Suprapubic skin (tissue), 4 donors: ENCODE measurements around the gene GMDS.

ENCODE experiments used
- EP300 ChIP-seq: sonication (generic); formaldehyde crosslinking; IDR thresholded peaks from one replicate; pipeline ENCODE4 v1.6.1; 2017; ENCODE audit warnings: antibody characterized with exemption
- POLR2A ChIP-seq, 2 donors: fragments of 450-650 bp; IDR thresholded peaks; one replicate each; pipeline ENCODE4 v1.6.1; 2017; ENCODE audit warnings: antibody characterized with exemption in 2 of 2, mild to moderate bottlenecking in 2 of 2, moderate library complexity in 2 of 2
- POLR2AphosphoS5 ChIP-seq, 3 donors: sonication (generic); formaldehyde crosslinking; IDR thresholded peaks; one replicate each; pipeline ENCODE4 v1.6.1; 2017; ENCODE audit warnings: antibody characterized with exemption in 3 of 3
- TF ChIP-seq, protein P1 (sequence below), 2 donors: fragments of 200-600 bp in 1 of 2; fragments of 450-650 bp in 1 of 2; sonication (generic) in 1 of 2; IDR thresholded peaks; one replicate each; pipeline ENCODE4 v1.5.1; 2016 to 2019; ENCODE audit warnings: antibody characterized with exemption in 2 of 2, mild to moderate bottlenecking in 1 of 2, moderate library complexity in 1 of 2

DNA sequence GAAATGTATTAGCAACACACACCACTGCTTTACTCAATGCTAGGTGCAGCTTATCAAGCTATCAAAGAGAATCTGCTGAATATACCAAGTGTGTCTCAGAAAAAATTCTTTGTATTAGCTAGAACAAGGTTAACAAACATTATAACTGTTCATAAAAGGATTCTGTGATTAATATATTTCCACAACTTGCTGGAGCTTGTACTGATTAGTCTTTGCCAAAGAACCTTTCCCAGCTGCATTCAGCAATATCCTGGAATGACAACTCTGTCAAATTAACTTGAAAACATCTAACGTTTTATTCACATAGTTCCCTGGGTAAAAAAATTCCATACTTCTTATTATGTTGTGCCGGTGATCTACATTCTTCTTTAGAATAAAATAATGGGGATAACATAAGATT lies 383.0 kb downstream of the GMDS start:
- no peak for TF ChIP-seq EP300
- TF ChIP-seq, protein P1, sequence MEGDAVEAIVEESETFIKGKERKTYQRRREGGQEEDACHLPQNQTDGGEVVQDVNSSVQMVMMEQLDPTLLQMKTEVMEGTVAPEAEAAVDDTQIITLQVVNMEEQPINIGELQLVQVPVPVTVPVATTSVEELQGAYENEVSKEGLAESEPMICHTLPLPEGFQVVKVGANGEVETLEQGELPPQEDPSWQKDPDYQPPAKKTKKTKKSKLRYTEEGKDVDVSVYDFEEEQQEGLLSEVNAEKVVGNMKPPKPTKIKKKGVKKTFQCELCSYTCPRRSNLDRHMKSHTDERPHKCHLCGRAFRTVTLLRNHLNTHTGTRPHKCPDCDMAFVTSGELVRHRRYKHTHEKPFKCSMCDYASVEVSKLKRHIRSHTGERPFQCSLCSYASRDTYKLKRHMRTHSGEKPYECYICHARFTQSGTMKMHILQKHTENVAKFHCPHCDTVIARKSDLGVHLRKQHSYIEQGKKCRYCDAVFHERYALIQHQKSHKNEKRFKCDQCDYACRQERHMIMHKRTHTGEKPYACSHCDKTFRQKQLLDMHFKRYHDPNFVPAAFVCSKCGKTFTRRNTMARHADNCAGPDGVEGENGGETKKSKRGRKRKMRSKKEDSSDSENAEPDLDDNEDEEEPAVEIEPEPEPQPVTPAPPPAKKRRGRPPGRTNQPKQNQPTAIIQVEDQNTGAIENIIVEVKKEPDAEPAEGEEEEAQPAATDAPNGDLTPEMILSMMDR (IDR thresholded peaks at IDR 0.05): no peak
- TF ChIP-seq POLR2A (IDR thresholded peaks at IDR 0.05): no peak
- no peak for TF ChIP-seq POLR2AphosphoS5 (IDR thresholded peaks at IDR 0.05)
